SK-N-SH (cell line): ENCODE results near the gene TPCN2. TPM values are rescaled to one million over a fixed set of nuclear protein-coding genes. Genes with fewer than 3 reads are reported as not detected.

Experiments
- CTCF ChIA-PET: fragments of 300-600, 350-600 bp; formaldehyde crosslinking; extraction: SDS; loops from one replicate; lab custom pipeline; 2021; lab: Yijun Ruan, JAX
- POLR2A ChIA-PET: fragments of 350-600 bp; sonication (Branson Sonifier 250); formaldehyde crosslinking; extraction: SDS; loops from one replicate; lab custom pipeline; 2020; ENCODE audit warnings: antibody characterized with exemption, inconsistent platforms; lab: Yijun Ruan, JAX
- DNase-seq: peaks from one replicate; pipeline ENCODE4 v3.0.0; 2012
- H2AFZ ChIP-seq: fragments of 200-600 bp; sonication (generic); 2 replicates; pipeline ENCODE4 v1.8.1; 2016; ENCODE audit warnings: antibody characterized with exemption, mild to moderate bottlenecking, low read depth
- H3F3A ChIP-seq: fragments of 200-600 bp; sonication (generic); replicated peaks from 2 replicates; pipeline ENCODE3; 2016; ENCODE audit warnings: antibody characterized with exemption, mild to moderate bottlenecking; ENCODE audit not compliant: insufficient read depth
- H3K27ac ChIP-seq, 2 experiments: fragments of 200-500 bp in 1 of 2; fragments of 200-600 bp in 1 of 2; sonication (Bioruptor generic) in 1 of 2; sonication (generic), shearing (Covaris generic) in 1 of 2; 2 replicates each; pipeline versions ENCODE4 v1.5.1 to v1.6.1; 2014 to 2016; ENCODE audit warnings: low read depth in 2 of 2, inconsistent platforms in 1 of 2, low read length in 1 of 2, mild to moderate bottlenecking in 1 of 2, mixed read lengths in 1 of 2
- H3K27me3 ChIP-seq: fragments of 200-600 bp; sonication (generic), shearing (Covaris generic); 2 replicates; pipeline ENCODE4 v1.6.1; 2016; ENCODE audit warnings: mixed run types; ENCODE audit not compliant: insufficient read depth
- H3K36me3 ChIP-seq, 2 experiments: fragments of 200-500 bp in 1 of 2; fragments of 200-600 bp in 1 of 2; sonication (Bioruptor generic) in 1 of 2; sonication (generic) in 1 of 2; replicated peaks in 1 of 2; 2 replicates each; pipeline versions ENCODE3 to v1.5.1; 2014 to 2016; ENCODE audit warnings: low read length in 1 of 2, mild to moderate bottlenecking in 1 of 2; ENCODE audit not compliant: insufficient read depth in 2 of 2, control insufficient read depth in 1 of 2
- H3K4me1 ChIP-seq, 2 experiments: fragments of 200-500 bp in 1 of 2; fragments of 200-600 bp in 1 of 2; sonication (Bioruptor generic) in 1 of 2; sonication (generic), shearing (Covaris generic) in 1 of 2; 2 replicates each; pipeline versions ENCODE4 v1.5.1 to v1.6.1; 2014 to 2016; ENCODE audit warnings: low read depth in 1 of 2, low read length in 1 of 2, mixed run types in 1 of 2; ENCODE audit not compliant: insufficient read depth in 2 of 2, control insufficient read depth in 1 of 2
- H3K4me2 ChIP-seq: fragments of 200-600 bp; sonication (generic), shearing (Covaris generic); 2 replicates; pipeline ENCODE4 v1.6.1; 2017; ENCODE audit warnings: mixed run types
- H3K4me3 ChIP-seq, 2 experiments: fragments of 200-500 bp in 1 of 2; fragments of 200-600 bp in 1 of 2; sonication (Bioruptor generic) in 1 of 2; sonication (generic), shearing (Covaris generic) in 1 of 2; 2 replicates each; pipeline versions ENCODE4 v1.5.1 to v1.8.1; 2014 to 2016; ENCODE audit warnings: low read depth in 2 of 2, inconsistent platforms in 1 of 2, low read length in 1 of 2, mild to moderate bottlenecking in 1 of 2, mixed read lengths in 1 of 2, moderate library complexity in 1 of 2
- H3K79me2 ChIP-seq: fragments of 200-600 bp; sonication (generic); 2 replicates; pipeline ENCODE4 v1.8.1; 2017; ENCODE audit warnings: mild to moderate bottlenecking; ENCODE audit not compliant: insufficient read depth
- H3K9ac ChIP-seq: fragments of 200-600 bp; sonication (generic); 2 replicates; pipeline ENCODE4 v1.6.1; 2017; ENCODE audit warnings: mixed run types
- H3K9me2 ChIP-seq: fragments of 200-600 bp; sonication (generic); 2 replicates; pipeline ENCODE4 v1.6.1; 2017; ENCODE audit warnings: mixed run types
- H3K9me3 ChIP-seq: fragments of 200-600 bp; sonication (generic); 2 replicates; pipeline ENCODE4 v1.6.1; 2017; ENCODE audit warnings: mixed run types, mild to moderate bottlenecking, moderate library complexity
- H4K20me1 ChIP-seq: fragments of 200-600 bp; sonication (generic); 2 replicates; pipeline ENCODE4 v1.6.1; 2017; ENCODE audit warnings: mild to moderate bottlenecking, mixed run types; ENCODE audit not compliant: insufficient read depth
- EP300 ChIP-seq, 2 experiments: IDR thresholded peaks; 2 replicates each; pipeline versions ENCODE4 v1.4.0 to v1.6.1; 2012; ENCODE audit warnings: borderline replicate concordance in 1 of 2, low read depth in 1 of 2, low read length in 1 of 2
- FOSL2 ChIP-seq: IDR thresholded peaks from 2 replicates; pipeline ENCODE4 v1.4.0; 2012; ENCODE audit warnings: low read depth, mild to moderate bottlenecking, moderate library complexity, borderline replicate concordance
- GATA2 ChIP-seq: sonication (generic); formaldehyde crosslinking; IDR thresholded peaks from 2 replicates; pipeline ENCODE4 v1.5.0; 2020; ENCODE audit warnings: mild to moderate bottlenecking, missing genetic modification reagents
- JUND ChIP-seq: IDR thresholded peaks from 2 replicates; pipeline ENCODE4 v1.4.0; 2012
- MXI1 ChIP-seq: IDR thresholded peaks from 2 replicates; pipeline ENCODE4 v1.6.1; 2012; ENCODE audit warnings: mild to moderate bottlenecking, low read depth, low read length, improper control_type of control experiment
- NRF1 ChIP-seq: IDR thresholded peaks from 2 replicates; pipeline ENCODE4 v1.6.1; 2012; ENCODE audit warnings: low read depth, mild to moderate bottlenecking, low read length
- POLR2AphosphoS5 ChIP-seq: IDR thresholded peaks from 2 replicates; pipeline ENCODE4 v1.6.1; 2012; ENCODE audit warnings: low read depth, low read length
- RCOR1 ChIP-seq: fragments of 150-350 bp; IDR thresholded peaks from 2 replicates; pipeline ENCODE4 v1.6.1; 2017; ENCODE audit warnings: antibody characterized with exemption, low read length
- SIN3A ChIP-seq: IDR thresholded peaks from 2 replicates; pipeline ENCODE4 v1.6.1; 2012; ENCODE audit warnings: low read depth, mild to moderate bottlenecking, low read length, moderate library complexity, borderline replicate concordance
- TCF12 ChIP-seq: IDR thresholded peaks from 2 replicates; pipeline ENCODE4 v1.4.0; 2012
- USF2 ChIP-seq: fragments of 150-350 bp; IDR thresholded peaks from 2 replicates; pipeline ENCODE4 v1.6.1; 2017; ENCODE audit warnings: antibody characterized with exemption, low read length, low read depth, borderline replicate concordance
- YY1 ChIP-seq: IDR thresholded peaks from 2 replicates; pipeline ENCODE4 v1.4.0; 2012; ENCODE audit warnings: low read depth, mild to moderate bottlenecking
- ZBTB33 ChIP-seq: IDR thresholded peaks from 2 replicates; pipeline ENCODE4 v1.4.0; 2012; ENCODE audit warnings: low read depth, borderline replicate concordance
- WGBS: methylation state at CpG from one replicate; pipeline ENCODE4 v1.1.6; 2017; ENCODE audit warnings: low lambda C conversion rate; 5-methylcytosine and 5-hydroxymethylcytosine counted together
- polyA plus RNA-seq, 3 experiments: library from polyadenylated mRNA; depleted of rRNA; stranded (reverse); fragments of >200 nt; gene quantifications; 2 replicates each; pipeline ENCODE4 v1.2.3, GENCODE V29; 2012
- TF ChIP-seq, protein P1 (sequence below): IDR thresholded peaks from 2 replicates; pipeline ENCODE4 v1.4.0; 2012; ENCODE audit warnings: low read depth
- TF ChIP-seq, protein P2 (sequence below): fragments of 200-600 bp; sonication (generic); IDR thresholded peaks from 2 replicates; pipeline ENCODE4 v1.6.1; 2017; ENCODE audit warnings: antibody characterized with exemption, mild to moderate bottlenecking, moderate library complexity

Gene TPCN2
- polyA plus RNA-seq, 1 of the 3 experiments (the other 2 are of a cell fraction), result 8.7 TPM

DNA sequence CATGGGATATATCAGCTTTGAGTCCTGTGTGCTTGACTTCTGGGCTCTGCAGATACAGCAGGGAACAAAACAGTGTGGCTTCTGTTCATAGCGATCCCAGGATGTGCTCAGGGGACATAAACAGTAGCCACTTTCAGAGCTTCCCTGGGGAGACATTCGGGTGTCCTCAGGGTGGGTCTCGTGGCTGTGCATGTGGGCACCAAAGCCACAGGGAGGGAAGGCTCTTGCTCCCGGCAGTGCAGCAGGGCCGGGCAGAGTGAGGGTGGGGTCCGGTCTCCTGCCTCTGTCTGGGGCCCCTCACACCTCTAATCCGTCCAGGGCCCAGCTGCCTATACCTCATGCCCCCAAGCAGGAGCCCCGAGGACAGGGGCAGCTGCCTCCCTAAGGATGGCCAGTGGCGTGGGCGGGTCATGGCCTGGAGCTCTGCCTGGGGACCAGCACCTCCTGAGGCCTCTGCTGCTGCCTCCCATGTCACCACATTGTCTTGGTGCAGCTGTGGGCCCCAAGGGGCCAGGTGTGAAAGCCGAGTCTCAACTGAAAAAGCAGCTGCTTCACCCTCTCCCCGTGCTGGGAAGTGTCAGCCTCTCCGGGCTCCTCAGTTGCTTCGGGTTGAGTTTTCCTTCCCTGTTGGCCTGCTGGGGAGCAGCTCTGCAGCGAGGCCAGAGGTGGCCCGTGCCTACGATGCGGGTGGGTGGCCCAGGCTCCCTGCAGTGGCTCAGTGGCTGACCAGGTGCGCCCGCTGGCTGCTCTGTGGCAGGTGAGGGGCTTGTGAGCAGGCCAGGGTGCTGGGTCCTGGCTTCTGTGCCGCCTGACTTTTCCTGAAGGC, 3.8 kb downstream of the TPCN2 start (continued):
- TF ChIP-seq, protein P1, sequence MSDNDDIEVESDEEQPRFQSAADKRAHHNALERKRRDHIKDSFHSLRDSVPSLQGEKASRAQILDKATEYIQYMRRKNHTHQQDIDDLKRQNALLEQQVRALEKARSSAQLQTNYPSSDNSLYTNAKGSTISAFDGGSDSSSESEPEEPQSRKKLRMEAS, result no peak
- TF ChIP-seq USF2 (no peak), MXI1 (no peak)

DNA sequence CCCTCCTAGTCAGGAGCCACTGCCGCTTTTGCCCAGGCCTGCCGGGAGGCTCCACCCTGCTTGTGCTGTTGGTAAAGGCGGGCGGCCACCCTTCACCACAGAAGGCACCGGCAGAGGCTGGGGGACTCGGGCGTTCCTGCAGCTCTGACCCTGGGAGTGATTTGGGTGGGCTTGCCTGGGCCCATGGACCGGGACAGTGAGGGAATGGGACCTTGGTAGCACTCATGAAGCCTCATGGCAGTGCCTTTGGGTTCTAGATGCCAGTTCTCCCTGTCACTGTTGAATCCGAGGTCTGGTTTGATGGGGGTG, 4.4 kb downstream of the TPCN2 start:
- Histone ChIP-seq H3K4me2 (no peak overlapping the region), H3K79me2 (peaks cover 28% of the 10 kb centered on the region; the same call in 1 of the 2 replicates), H3F3A (no peaks in the 10 kb centered on the region), H4K20me1 (0 out of 2 replicates have a peak, but pooled peaks cover 4% of the 10 kb centered on the region), H3K27me3 (no peaks in the 10 kb centered on the region), H3K4me1 (peaks cover 0 to 13% of the 10 kb centered on the region in 2 experiments; a peak in 1 of 4 replicates), H3K36me3 (peaks cover 0 to 19% of the 10 kb centered on the region in 2 experiments), H3K27ac (no peak overlapping the region), H3K9ac (no peak overlapping the region), H3K4me3 (no peak overlapping the region), H3K9me3 (no peaks in the 10 kb centered on the region), H2AFZ (no peak overlapping the region), H3K9me2 (no peaks in the 10 kb centered on the region)
- POLR2A ChIA-PET, result no interaction called here
- CTCF ChIA-PET, result no interaction called here
- no peak for TF ChIP-seq RCOR1
- no peak for TF ChIP-seq FOSL2
- TF ChIP-seq JUND, result no peak
- TF ChIP-seq SIN3A, result no peak
- TF ChIP-seq NRF1, result no peak
- no peak for TF ChIP-seq YY1
- TF ChIP-seq EP300 (IDR thresholded peaks at IDR 0.05; ENCODE audit: borderline replicate concordance in 1 of 2, low read depth in 1 of 2, low read length in 1 of 2), result no peak
- TF ChIP-seq ZBTB33, result no peak
- no peak for TF ChIP-seq POLR2AphosphoS5
- TF ChIP-seq GATA2, result no peak
- no peak for TF ChIP-seq TCF12
- TF ChIP-seq, protein P2, sequence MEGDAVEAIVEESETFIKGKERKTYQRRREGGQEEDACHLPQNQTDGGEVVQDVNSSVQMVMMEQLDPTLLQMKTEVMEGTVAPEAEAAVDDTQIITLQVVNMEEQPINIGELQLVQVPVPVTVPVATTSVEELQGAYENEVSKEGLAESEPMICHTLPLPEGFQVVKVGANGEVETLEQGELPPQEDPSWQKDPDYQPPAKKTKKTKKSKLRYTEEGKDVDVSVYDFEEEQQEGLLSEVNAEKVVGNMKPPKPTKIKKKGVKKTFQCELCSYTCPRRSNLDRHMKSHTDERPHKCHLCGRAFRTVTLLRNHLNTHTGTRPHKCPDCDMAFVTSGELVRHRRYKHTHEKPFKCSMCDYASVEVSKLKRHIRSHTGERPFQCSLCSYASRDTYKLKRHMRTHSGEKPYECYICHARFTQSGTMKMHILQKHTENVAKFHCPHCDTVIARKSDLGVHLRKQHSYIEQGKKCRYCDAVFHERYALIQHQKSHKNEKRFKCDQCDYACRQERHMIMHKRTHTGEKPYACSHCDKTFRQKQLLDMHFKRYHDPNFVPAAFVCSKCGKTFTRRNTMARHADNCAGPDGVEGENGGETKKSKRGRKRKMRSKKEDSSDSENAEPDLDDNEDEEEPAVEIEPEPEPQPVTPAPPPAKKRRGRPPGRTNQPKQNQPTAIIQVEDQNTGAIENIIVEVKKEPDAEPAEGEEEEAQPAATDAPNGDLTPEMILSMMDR, result no peak
- TF ChIP-seq USF2, result no peak
- DNase-seq, result no peak
- 89% methylated on average over 5 of the region's 9 CpGs for WGBS
